K562 (cell line): Measurements from ENCODE around the gene PRKAG2. TPM values are rescaled to one million over a fixed set of nuclear protein-coding genes. Genes with fewer than 3 reads are reported as not detected.

ENCODE experiments used
- ATAC-seq: fragments of 200-7000 bp; cut with Tn5 transposase; 3 replicates; pipeline ENCODE4 v1.9.1; 2020; ENCODE audit warnings: moderate library complexity
- BruUV-seq: library from RNA; stranded (reverse); fragments of 400-500 nt; replicated peaks from 2 replicates; lab custom pipeline; 2021; lab: Mats Ljungman, UMichigan
- CTCF ChIA-PET: fragments of 300-600 bp; formaldehyde crosslinking; extraction: SDS; loops from one replicate; lab custom pipeline; 2021; ENCODE audit warnings: low intra/inter-chr PET ratio; lab: Yijun Ruan, JAX
- POLR2A ChIA-PET: fragments of 300-600, 350-650 bp; sonication (Branson Sonifier 250); formaldehyde crosslinking; extraction: SDS; loops from one replicate; lab custom pipeline; 2021; ENCODE audit warnings: antibody characterized with exemption, inconsistent platforms; lab: Yijun Ruan, JAX
- DNase-seq, 4 experiments: peaks; one replicate each; pipeline versions ENCODE4 v3.0.0 to v3.0.0-alpha.2; 2011 to 2018; ENCODE audit warnings: low spot score in 3 of 4, mixed read lengths in 3 of 4; ENCODE audit errors: extremely low read depth in 1 of 4
- FAIRE-seq: peaks from 2 replicates; lab custom pipeline; 2011; peaks lifted over from hg19 to GRCh38; lab: Jason Lieb, UNC
- H2AFZ ChIP-seq: 2 replicates; pipeline ENCODE4 v1.6.0; 2011; ENCODE audit warnings: low read depth, low read length, control low read depth, inconsistent platforms
- H3K27ac ChIP-seq: fragments of 200-600 bp; 3 replicates; pipeline ENCODE4 v1.8.0; 2011; ENCODE audit warnings: low read depth, mild to moderate bottlenecking, control low read depth, inconsistent platforms, low read length, moderate library complexity, mixed read lengths; ENCODE audit errors: extremely low read depth
- H3K27me3 ChIP-seq, 2 experiments: fragments of 300-600 bp in 1 of 2; 2 replicates in 1 of 2; 3 replicates in 1 of 2; pipeline versions ENCODE4 v1.6.0 to v1.8.0; 2011; ENCODE audit warnings: inconsistent platforms in 2 of 2, low read length in 2 of 2, mild to moderate bottlenecking in 1 of 2, mixed read lengths in 1 of 2, moderate library complexity in 1 of 2; ENCODE audit not compliant: control insufficient read depth in 2 of 2, insufficient read depth in 2 of 2
- H3K36me3 ChIP-seq: fragments of 300-600 bp; 3 replicates; pipeline ENCODE4 v1.8.0; 2011; ENCODE audit warnings: mild to moderate bottlenecking, low read length, inconsistent platforms; ENCODE audit not compliant: control insufficient read depth, insufficient read depth
- H3K4me1 ChIP-seq, 2 experiments: fragments of 200-600 bp in 1 of 2; replicated peaks in 1 of 2; 2 replicates in 1 of 2; 3 replicates in 1 of 2; pipeline versions ENCODE4 v1.5.1 to v1.8.0; 2011; ENCODE audit warnings: inconsistent platforms in 2 of 2, low read length in 2 of 2, mild to moderate bottlenecking in 1 of 2, mixed read lengths in 1 of 2, moderate library complexity in 1 of 2; ENCODE audit not compliant: control insufficient read depth in 2 of 2, insufficient read depth in 2 of 2
- H3K4me2 ChIP-seq: 2 replicates; pipeline ENCODE4 v1.6.1; 2011; ENCODE audit warnings: low read length, control low read depth, inconsistent platforms, mixed read lengths; ENCODE audit not compliant: insufficient read depth
- H3K4me3 ChIP-seq: fragments of 200-600 bp; sonication (generic), shearing (Covaris generic); 2 replicates; pipeline ENCODE4 v1.5.1; 2016; ENCODE audit warnings: control low read depth, inconsistent platforms
- H3K79me2 ChIP-seq: fragments of 200-600 bp; 3 replicates; pipeline ENCODE4 v1.8.0; 2011; ENCODE audit warnings: low read length, inconsistent platforms; ENCODE audit not compliant: control insufficient read depth, insufficient read depth
- H3K9ac ChIP-seq, 2 experiments: 2 replicates each; pipeline versions ENCODE4 v1.6.0 to v1.6.1; 2011; ENCODE audit warnings: low read depth in 2 of 2, low read length in 2 of 2, control low read depth in 1 of 2, inconsistent platforms in 1 of 2, mild to moderate bottlenecking in 1 of 2, mixed read lengths in 1 of 2; ENCODE audit not compliant: insufficient read depth in 1 of 2
- H3K9me1 ChIP-seq: one replicate; pipeline ENCODE4 v1.6.0; 2011; ENCODE audit warnings: inconsistent platforms, mild to moderate bottlenecking, low read length, moderate library complexity; ENCODE audit not compliant: control insufficient read depth, insufficient read depth
- H3K9me3 ChIP-seq: replicated peaks from 2 replicates; pipeline ENCODE4 v1.5.1; 2011; ENCODE audit warnings: low read depth, low read length, inconsistent platforms; ENCODE audit not compliant: control insufficient read depth, insufficient read depth
- H4K20me1 ChIP-seq: replicated peaks from 2 replicates; pipeline ENCODE4 v1.6.1; 2011; ENCODE audit warnings: low read length, inconsistent platforms, mixed read lengths; ENCODE audit not compliant: control insufficient read depth, insufficient read depth
- BRCA1 ChIP-seq, 2 experiments: fragments of 450-650 bp in 1 of 2; sonication (generic) in 1 of 2; formaldehyde crosslinking in 1 of 2; IDR thresholded peaks; 2 replicates each; pipeline versions ENCODE4 v1.5.0 to v1.6.1; 2017 to 2020; ENCODE audit warnings: mild to moderate bottlenecking in 1 of 2, missing genetic modification reagents in 1 of 2
- CBX5 ChIP-seq: IDR thresholded peaks from 2 replicates; pipeline ENCODE4 v1.6.1; 2014; ENCODE audit warnings: low read depth, borderline replicate concordance
- EHMT2 ChIP-seq: fragments of 450-650 bp; IDR thresholded peaks from 2 replicates; pipeline ENCODE4 v1.6.1; 2018; ENCODE audit warnings: antibody characterized with exemption
- ERF ChIP-seq: fragments of 450-650 bp; formaldehyde crosslinking; IDR thresholded peaks from 2 replicates; pipeline ENCODE4 v1.4.0; 2020; ENCODE audit warnings: mild to moderate bottlenecking, mixed read lengths
- KHSRP ChIP-seq: fragments of 450-650 bp; IDR thresholded peaks from 2 replicates; pipeline ENCODE4 v1.6.1; 2017
- LEF1 ChIP-seq: fragments of 450-650 bp; IDR thresholded peaks from 2 replicates; pipeline ENCODE4 v1.6.1; 2016; ENCODE audit warnings: mild to moderate bottlenecking
- MCM3 ChIP-seq: fragments of 450-650 bp; IDR thresholded peaks from 2 replicates; pipeline ENCODE4 v1.6.1; 2016
- MITF ChIP-seq: IDR thresholded peaks from 2 replicates; pipeline ENCODE4 v1.6.1; 2014; ENCODE audit warnings: antibody characterized with exemption
- MNT ChIP-seq, 2 experiments: fragments of 450-650 bp; conservative IDR thresholded peaks; 2 replicates each; pipeline ENCODE4 v1.6.1; 2017; ENCODE audit warnings: mild to moderate bottlenecking in 2 of 2, moderate library complexity in 2 of 2
- MTA1 ChIP-seq: fragments of 450-650 bp; IDR thresholded peaks from 2 replicates; pipeline ENCODE4 v1.6.1; 2017; ENCODE audit warnings: borderline replicate concordance
- NELFE ChIP-seq: IDR thresholded peaks from 2 replicates; pipeline ENCODE4 v1.6.1; 2011; ENCODE audit warnings: mild to moderate bottlenecking; ENCODE audit not compliant: insufficient read depth, insufficient read length
- NR2F6 ChIP-seq: fragments of 450-650 bp; formaldehyde crosslinking; IDR thresholded peaks from 2 replicates; pipeline ENCODE4 v1.4.0; 2020; ENCODE audit warnings: mild to moderate bottlenecking
- SIN3B ChIP-seq: fragments of 450-650 bp; IDR thresholded peaks from 2 replicates; pipeline ENCODE4 v1.6.1; 2017; ENCODE audit warnings: low read depth, mild to moderate bottlenecking, moderate library complexity
- TAF15 ChIP-seq: fragments of 200-400 bp; formaldehyde crosslinking; IDR thresholded peaks from 2 replicates; pipeline ENCODE4 v1.6.1; 2017; ENCODE audit warnings: mild to moderate bottlenecking, low read depth, low read length, moderate library complexity
- TBL1XR1 ChIP-seq, 2 experiments: IDR thresholded peaks; 2 replicates each; pipeline ENCODE4 v1.6.1; 2012; ENCODE audit warnings: improper control_type of control experiment in 2 of 2, low read length in 2 of 2, mild to moderate bottlenecking in 1 of 2
- WGBS: fragments of 100-300 bp; shearing (Covaris generic); methylation state at CpG from one replicate; pipeline ENCODE4 v1.1.6; 2016; ENCODE audit warnings: low coverage, mixed read lengths; ENCODE audit not compliant: insufficient coverage; ENCODE audit errors: missing lambda C conversion rate; 5-methylcytosine and 5-hydroxymethylcytosine counted together
- in situ Hi-C: fragments of 300-500 bp; cut with MboI; formaldehyde crosslinking; loops from 4 replicates; pipeline ENCODE4 v1.15.0; 2018; ENCODE audit warnings: inconsistent platforms, mixed read lengths
- intact Hi-C: fragments of 100-400 bp; cut with micrococcal nuclease; formaldehyde crosslinking; loops from 2 replicates; pipeline ENCODE4 v1.14.2; 2022
- polyA plus RNA-seq, 8 experiments: library from polyadenylated mRNA; depleted of rRNA in 4 of 8; stranded (reverse) in 5 of 8; unstranded in 3 of 8; fragments of >200 nt; fragmentation: Nextera tagmentation in 2 of 8; fragmentation: Illumina TruSeq in 1 of 8; extraction: Ambion mirVana in 2 of 8; extraction: Trizol in 1 of 8; gene quantifications; 2 replicates each; pipeline versions ENCODE4 v1.2.1 to v1.2.3, GENCODE V29; 2011 to 2014; ENCODE audit warnings: inconsistent platforms in 1 of 8, missing spikeins in 1 of 8
- total RNA-seq, 7 experiments: library from RNA; depleted of rRNA in 6 of 7; stranded (reverse); fragments of >200 nt in 6 of 7; fragmentation: Illumina TruSeq in 2 of 7; extraction: Trizol in 2 of 7; gene quantifications; 2 replicates each; pipeline versions ENCODE4 v1.2.1 to v1.2.3, GENCODE V29; 2011 to 2021; ENCODE audit warnings: low replicate concordance in 1 of 7

Gene PRKAG2
- total and polyA plus RNA-seq, 9 of the 15 experiments (the other 6 are each of a cell fraction or from before 2014, with no cell fraction given): 0.99 to 5.6 (median 3.3) TPM

GRCh38 chr7:151801291-151801690 is 75.6 kb downstream of the PRKAG2 start:
- ATAC-seq (no peak), FAIRE-seq (no peak), DNase-seq (no peak)
- Histone ChIP-seq H3K4me1 (peaks cover 0 to 3% of the 10 kb centered on the region in 2 experiments; a peak in 3 of 5 replicates), H3K4me3 (no peak overlapping the region), H3K9ac (no peak overlapping the region), H2AFZ (no peak overlapping the region), H3K9me1 (no peaks in the 10 kb centered on the region), H3K27me3 (peaks cover 63 to 86% of the 10 kb centered on the region in 2 experiments), H3K4me2 (no peak overlapping the region), H3K27ac (no peak overlapping the region), H3K9me3 (no peaks in the 10 kb centered on the region)
- no TSS peak for BruUV-seq
- ChIA-PET POLR2A (no interaction called here), CTCF (no interaction called here)
- in situ Hi-C loops (no loop called here), intact Hi-C loops (no loop called here)
- TF ChIP-seq MTA1 (no peak), NR2F6 (CRISPR knock-in tag) (no peak), ERF (CRISPR knock-in tag) (no peak), MCM3 (no peak), NELFE (no peak), TAF15 (no peak), BRCA1 (IDR thresholded peaks at IDR 0.05) (no peak), BRCA1 (CRISPR knock-in tag; IDR thresholded peaks at IDR 0.05) (no peak)
- TF ChIP-seq, all 486 proteins: peak for 0
- H3K36me3 ChIP-seq: no peaks in the 10 kb centered on the region
- H3K79me2 ChIP-seq: no peaks in the 10 kb centered on the region
- peaks cover 14% of the 10 kb centered on the region; the same call in 1 of the 2 replicates for H4K20me1 ChIP-seq
- WGBS: 0% methylated on average over 5 of the region's 5 CpGs

- Histone ChIP-seq H2AFZ (no peak overlapping the region), H3K9ac (no peak overlapping the region), H3K27me3 (peaks cover 65 to 86% of the 10 kb centered on the region in 2 experiments), H3K9me1 (no peaks in the 10 kb centered on the region), H3K4me2 (no peak overlapping the region), H4K20me1 (peaks cover 17% of the 10 kb centered on the region; the same call in 1 of the 2 replicates), H3K27ac (no peak overlapping the region), H3K79me2 (no peaks in the 10 kb centered on the region), H3K4me3 (no peak overlapping the region), H3K9me3 (no peaks in the 10 kb centered on the region), H3K4me1 (peaks cover 0 to 3% of the 10 kb centered on the region in 2 experiments; a peak in 3 of 5 replicates), H3K36me3 (no peaks in the 10 kb centered on the region)
- ATAC-seq (no peak), FAIRE-seq (no peak), DNase-seq (no peak)
- WGBS: 0% methylated on average over 4 of the region's 4 CpGs
- no TSS peak for BruUV-seq
- intact Hi-C loops: no loop called here
- in situ Hi-C loops: no loop called here
- ChIA-PET POLR2A (interaction anchor here (0.6 kb wide), 1 partner anchor 18 kb away, joined by 4 read pairs; no protein-coding TSS in a partner anchor), CTCF (no interaction called here)
- TF ChIP-seq CBX5: no peak
- TF ChIP-seq EHMT2: no peak
- no peak for TF ChIP-seq KHSRP
- no peak for TF ChIP-seq TBL1XR1 (IDR thresholded peaks at IDR 0.05; ENCODE audit: low read length in 2 of 2)
- TF ChIP-seq MNT (conservative IDR thresholded peaks at IDR 0.05): no peak
- no peak for TF ChIP-seq MITF
- TF ChIP-seq LEF1: no peak
- TF ChIP-seq SIN3B: no peak
These were observed 76.1 kb downstream of the PRKAG2 start for GRCh38 chr7:151800861-151801260.
